NCI-H446 treated with DMSO at 0.1 percent for 48 hours (cell line): ENCODE results near the gene CYBA.

Source experiments
- DNase-seq: peaks from one replicate; lab custom pipeline; 2025; lab: John Stamatoyannopoulos, UW

CYBA gene

GRCh38 chr16:88646345-88647034 is 4.4 kb downstream of the CYBA start:
- no peak for DNase-seq

- DNase-seq, result no peak
Observed at GRCh38 chr16:88645941-88646340, 4.9 kb downstream of the CYBA start.

GRCh38 chr16:88645455-88645854 is 5.4 kb downstream of the CYBA start:
- no peak for DNase-seq

DNA sequence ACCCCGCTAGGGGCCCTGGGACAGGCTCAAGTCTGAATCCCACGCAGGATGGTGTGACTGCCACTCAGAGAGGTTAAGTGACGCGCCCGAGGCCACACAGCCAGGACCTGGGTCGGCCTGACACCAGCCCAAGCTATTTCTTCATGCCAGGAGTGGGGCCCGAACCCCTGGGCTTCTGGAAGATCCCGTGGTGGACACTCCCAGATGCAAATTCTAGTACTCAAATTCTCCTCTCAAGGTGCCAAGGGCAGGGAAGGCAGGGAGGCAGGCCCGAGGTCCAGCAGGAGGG is 7.3 kb downstream of the CYBA start:
- DNase-seq, result no peak

DNA sequence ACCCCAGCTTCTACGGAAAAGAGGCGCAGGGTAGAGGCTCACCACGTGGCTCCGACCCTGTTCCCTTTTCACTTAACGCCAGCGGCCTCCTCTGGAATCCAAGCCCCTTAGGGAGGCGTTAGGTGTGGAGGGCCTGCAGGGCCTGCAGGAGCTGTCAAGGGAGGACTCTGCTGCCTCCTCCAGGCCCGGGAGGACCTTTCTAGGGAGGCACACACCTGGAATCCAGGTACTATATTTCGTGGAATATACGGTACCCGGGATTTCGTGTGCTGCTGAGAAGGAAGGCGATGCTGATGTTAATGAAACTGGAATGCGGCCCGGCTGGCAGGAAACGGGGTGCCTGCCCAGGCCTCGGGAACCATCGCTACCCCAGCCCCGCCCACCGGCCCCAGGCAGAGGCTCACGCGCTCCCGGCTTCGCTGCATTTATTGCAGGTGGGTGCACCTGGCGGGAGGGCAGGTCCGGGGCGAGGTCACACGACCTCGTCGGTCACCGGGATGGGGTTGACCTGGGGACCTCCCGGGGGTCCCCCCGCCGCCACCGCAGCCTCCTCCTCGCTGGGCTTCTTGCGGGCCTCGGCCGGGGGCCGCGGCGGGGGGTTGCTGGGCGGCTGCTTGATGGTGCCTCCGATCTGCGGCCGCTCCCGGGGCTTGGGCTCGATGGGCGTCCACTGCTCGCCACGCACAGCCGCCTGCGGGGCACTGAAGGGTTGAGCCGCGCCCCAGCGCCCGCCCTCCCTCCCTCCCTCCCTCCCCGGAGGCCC is 7.8 kb downstream of the CYBA start:
- no peak for DNase-seq

- no peak for DNase-seq
Observed at GRCh38 chr16:88640498-88641247, 10.2 kb downstream of the CYBA start.

- DNase-seq, result no peak
Observed at GRCh38 chr16:88640039-88640495, 10.8 kb downstream of the CYBA start.

- no peak for DNase-seq
Observed at GRCh38 chr16:88639231-88640038, 11.4 kb downstream of the CYBA start.

- no peak for DNase-seq
Observed at GRCh38 chr16:88638323-88639230, 12.3 kb downstream of the CYBA start, which contains the start of gene IL17C. Gene IL17C, plus strand, starts transcription at chr16:88638572. Its CDS starts 70 bp downstream, at chr16:88638642.

DNA sequence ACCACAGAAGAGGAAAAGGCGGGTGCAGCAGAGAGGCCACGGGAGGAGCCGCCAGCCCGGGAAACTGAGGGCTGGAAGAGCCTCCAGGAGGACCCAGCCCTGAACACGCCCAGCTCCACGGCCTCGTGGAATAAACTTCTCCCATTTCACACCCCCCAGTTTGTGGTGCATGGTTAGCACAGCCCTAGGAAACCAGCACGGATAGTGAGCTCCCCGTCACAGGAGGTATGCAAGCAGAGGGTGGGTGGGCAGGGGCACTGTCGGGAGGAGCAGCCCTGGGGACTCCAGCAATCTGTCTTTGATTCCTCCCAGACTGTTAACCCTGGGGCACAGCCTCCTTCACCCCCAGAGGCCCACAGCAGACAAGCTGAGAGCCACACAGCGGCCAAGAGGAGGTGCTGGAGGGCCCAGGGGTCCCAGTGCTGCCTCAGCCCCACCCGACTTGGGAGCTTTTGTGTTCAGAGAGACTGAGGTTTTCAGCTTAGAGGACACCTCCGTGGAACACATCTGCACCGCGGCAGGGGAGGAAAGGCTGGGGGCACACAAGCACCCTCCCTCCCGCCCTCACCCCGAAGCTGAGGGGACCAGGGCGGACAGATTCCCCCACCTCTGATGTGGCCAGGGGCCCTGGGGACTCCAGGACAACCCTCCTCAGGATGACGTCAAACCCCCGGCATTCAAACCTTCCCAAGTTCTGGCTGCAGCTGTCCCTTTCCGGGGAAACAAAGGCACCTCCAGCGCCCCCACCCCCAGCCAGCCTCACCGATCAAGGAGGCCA is 14.2 kb downstream of the CYBA start:
- DNase-seq, result no peak

DNA sequence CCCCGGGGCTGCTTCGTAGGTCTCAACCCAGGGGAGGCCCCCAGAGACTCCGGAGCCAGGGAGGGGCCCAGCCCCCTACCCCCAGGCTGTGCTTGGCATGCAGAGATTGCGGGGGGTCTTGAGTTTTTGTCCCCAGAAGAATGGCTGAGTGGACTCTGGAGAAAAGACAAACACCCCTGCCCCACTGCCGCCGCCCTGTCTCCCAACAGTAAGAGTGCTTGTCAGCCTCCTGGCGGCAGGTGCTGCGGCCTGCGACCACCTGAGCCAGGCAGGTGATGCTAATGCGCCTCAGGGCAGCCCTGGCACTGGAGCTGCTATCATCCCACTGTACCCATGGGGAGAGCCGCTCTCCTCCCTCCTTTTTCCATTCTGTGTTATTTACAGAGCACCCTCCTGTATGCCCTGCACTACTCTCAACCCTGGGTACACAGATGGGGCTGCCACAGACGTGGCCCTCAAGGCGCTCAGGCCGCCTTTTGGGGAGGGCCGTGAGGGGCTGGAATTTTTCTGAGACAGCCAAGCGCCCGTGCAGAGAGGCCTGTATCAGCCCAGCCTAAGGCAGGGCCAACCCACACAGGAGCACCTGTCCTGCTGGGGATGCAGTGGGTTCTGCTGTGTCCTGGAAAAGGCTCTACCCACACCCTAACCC is 15.1 kb downstream of the CYBA start:
- DNase-seq, result no peak

DNA sequence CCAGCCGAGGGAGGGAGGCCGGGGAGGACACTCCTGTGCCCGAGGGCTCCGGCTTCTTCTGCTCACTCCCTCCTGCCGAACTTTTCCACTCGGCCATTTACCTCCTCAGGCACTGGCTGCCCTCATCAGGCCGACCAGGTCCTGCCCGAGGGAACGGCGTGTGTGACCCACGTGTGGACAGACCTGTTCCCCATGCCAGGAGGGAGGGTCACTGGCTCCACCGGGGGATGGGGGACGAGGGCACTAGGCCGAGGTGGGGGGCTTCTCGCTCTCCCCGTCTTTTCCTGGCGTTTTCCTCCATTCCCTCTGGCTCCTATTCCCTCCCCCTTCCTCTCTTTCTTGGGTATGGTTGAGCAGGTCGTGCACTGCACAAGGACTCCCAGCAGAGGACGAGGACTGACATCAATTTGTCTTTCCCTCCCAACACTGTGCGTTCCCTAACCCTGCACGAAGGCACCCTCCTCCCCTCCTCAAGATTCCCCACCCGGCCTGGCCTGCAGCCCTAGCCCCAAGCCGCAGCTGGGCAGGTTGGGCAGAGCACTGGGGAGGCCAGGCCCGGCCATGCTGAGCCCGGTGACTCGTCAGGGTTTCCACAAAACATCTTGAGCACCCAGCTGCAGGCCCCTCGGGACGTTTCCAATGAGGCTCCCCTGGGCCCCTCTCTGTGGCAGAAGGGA is 15.7 kb downstream of the CYBA start:
- DNase-seq, result no peak

GRCh38 chr16:88634141-88634993 is 16.5 kb downstream of the CYBA start:
- DNase-seq, result no peak

- no peak for DNase-seq
Observed at GRCh38 chr16:88633684-88634140, 17.1 kb downstream of the CYBA start.

GRCh38 chr16:88632587-88632930 is 18.3 kb downstream of the CYBA start:
- no peak for DNase-seq

DNA sequence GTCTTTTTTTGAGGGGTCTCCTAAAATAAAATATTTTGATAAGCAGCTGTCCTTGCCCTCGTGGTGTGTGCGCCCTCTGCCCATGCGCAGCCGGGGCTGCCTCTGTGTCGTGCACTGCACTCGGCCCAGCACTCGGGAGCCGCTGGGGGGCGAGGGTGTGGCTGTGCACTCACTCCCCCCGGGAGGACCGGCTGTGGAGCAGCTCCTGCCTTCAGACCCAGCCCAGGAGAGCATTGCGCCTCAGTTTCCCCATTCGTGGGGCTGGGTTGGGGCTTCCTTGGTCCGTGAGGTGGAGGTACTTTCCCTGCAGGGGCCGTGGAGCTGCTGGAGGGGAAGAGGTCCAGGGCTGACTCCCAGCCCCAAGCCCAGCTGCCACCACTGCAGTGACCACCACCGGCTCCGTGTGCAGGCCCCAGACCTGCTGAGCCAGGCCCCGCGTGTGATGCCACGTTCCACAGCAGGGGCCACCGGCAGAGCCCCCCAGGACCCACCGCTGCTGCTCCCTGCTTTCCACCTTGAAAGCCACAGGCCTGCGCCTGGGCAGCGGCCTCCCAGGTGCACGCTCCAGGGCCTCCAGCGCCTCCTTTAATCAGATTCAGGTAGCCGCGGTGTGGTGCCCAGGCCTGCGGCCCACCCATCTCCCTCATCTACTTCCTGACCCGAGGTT is 18.8 kb downstream of the CYBA start:
- DNase-seq, result no peak

DNA sequence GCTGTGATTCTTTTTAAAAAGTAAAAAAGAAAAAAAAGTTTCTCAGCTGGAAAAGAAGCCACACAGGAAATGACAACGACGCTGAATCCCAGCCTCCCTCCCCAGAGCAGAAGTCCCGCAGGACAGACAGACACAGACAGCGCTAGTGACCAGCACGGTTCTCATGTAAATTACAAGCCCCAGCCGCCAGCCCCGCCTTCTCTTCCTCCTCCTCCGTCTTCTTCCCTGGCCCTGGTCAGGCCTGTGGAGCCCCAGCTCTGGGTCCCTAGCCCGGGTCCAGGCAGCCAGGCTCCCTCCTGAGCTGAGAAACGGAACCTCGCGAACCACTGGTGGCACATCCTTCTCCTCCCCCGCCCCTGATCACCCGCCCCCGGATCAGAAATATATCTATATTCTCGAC is 19.5 kb downstream of the CYBA start:
- no peak for DNase-seq

DNA sequence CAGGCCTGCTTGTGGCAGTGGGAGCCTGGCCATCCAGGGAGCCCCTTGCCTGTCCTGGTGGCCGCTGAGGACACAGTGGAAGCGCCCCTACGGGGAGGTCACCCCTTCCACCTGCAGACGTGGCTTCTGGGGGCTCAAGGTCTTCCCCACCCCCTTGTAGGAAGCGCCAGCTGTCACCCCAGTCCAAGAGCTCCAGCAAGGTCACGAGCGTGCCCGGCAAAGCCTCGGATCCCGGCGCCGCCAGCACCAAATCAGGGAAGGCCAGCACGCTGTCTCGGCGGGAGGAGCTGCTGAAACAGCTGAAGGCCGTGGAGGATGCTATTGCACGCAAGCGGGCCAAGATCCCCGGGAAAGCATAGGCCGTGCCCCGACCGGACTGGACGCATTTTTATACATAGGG is 19.9 kb downstream of the CYBA start:
- no peak for DNase-seq
